K562 (cell line): ENCODE data around the gene MATN1. TPM values are rescaled to one million over a fixed set of nuclear protein-coding genes. Genes with fewer than 3 reads are reported as not detected.

Source experiments
- ATAC-seq: fragments of 200-7000 bp; cut with Tn5 transposase; 3 replicates; pipeline ENCODE4 v1.9.1; 2020; ENCODE audit warnings: moderate library complexity
- BruUV-seq: library from RNA; stranded (reverse); fragments of 400-500 nt; replicated peaks from 2 replicates; lab custom pipeline; 2021; lab: Mats Ljungman, UMichigan
- CTCF ChIA-PET: fragments of 300-600 bp; formaldehyde crosslinking; extraction: SDS; loops from one replicate; lab custom pipeline; 2021; ENCODE audit warnings: low intra/inter-chr PET ratio; lab: Yijun Ruan, JAX
- POLR2A ChIA-PET: fragments of 300-600, 350-650 bp; sonication (Branson Sonifier 250); formaldehyde crosslinking; extraction: SDS; loops from one replicate; lab custom pipeline; 2021; ENCODE audit warnings: antibody characterized with exemption, inconsistent platforms; lab: Yijun Ruan, JAX
- DNase-seq, 4 experiments: peaks; one replicate each; pipeline versions ENCODE4 v3.0.0 to v3.0.0-alpha.2; 2011 to 2018; ENCODE audit warnings: low spot score in 3 of 4, mixed read lengths in 3 of 4; ENCODE audit errors: extremely low read depth in 1 of 4
- FAIRE-seq: peaks from 2 replicates; lab custom pipeline; 2011; peaks lifted over from hg19 to GRCh38; lab: Jason Lieb, UNC
- H2AFZ ChIP-seq: 2 replicates; pipeline ENCODE4 v1.6.0; 2011; ENCODE audit warnings: low read depth, low read length, control low read depth, inconsistent platforms
- H3K27ac ChIP-seq: fragments of 200-600 bp; 3 replicates; pipeline ENCODE4 v1.8.0; 2011; ENCODE audit warnings: low read depth, mild to moderate bottlenecking, control low read depth, inconsistent platforms, low read length, moderate library complexity, mixed read lengths; ENCODE audit errors: extremely low read depth
- H3K27me3 ChIP-seq, 2 experiments: fragments of 300-600 bp in 1 of 2; 2 replicates in 1 of 2; 3 replicates in 1 of 2; pipeline versions ENCODE4 v1.6.0 to v1.8.0; 2011; ENCODE audit warnings: inconsistent platforms in 2 of 2, low read length in 2 of 2, mild to moderate bottlenecking in 1 of 2, mixed read lengths in 1 of 2, moderate library complexity in 1 of 2; ENCODE audit not compliant: control insufficient read depth in 2 of 2, insufficient read depth in 2 of 2
- H3K36me3 ChIP-seq: fragments of 300-600 bp; 3 replicates; pipeline ENCODE4 v1.8.0; 2011; ENCODE audit warnings: mild to moderate bottlenecking, low read length, inconsistent platforms; ENCODE audit not compliant: control insufficient read depth, insufficient read depth
- H3K4me1 ChIP-seq, 2 experiments: fragments of 200-600 bp in 1 of 2; replicated peaks in 1 of 2; 2 replicates in 1 of 2; 3 replicates in 1 of 2; pipeline versions ENCODE4 v1.5.1 to v1.8.0; 2011; ENCODE audit warnings: inconsistent platforms in 2 of 2, low read length in 2 of 2, mild to moderate bottlenecking in 1 of 2, mixed read lengths in 1 of 2, moderate library complexity in 1 of 2; ENCODE audit not compliant: control insufficient read depth in 2 of 2, insufficient read depth in 2 of 2
- H3K4me2 ChIP-seq: 2 replicates; pipeline ENCODE4 v1.6.1; 2011; ENCODE audit warnings: low read length, control low read depth, inconsistent platforms, mixed read lengths; ENCODE audit not compliant: insufficient read depth
- H3K4me3 ChIP-seq: fragments of 200-600 bp; sonication (generic), shearing (Covaris generic); 2 replicates; pipeline ENCODE4 v1.5.1; 2016; ENCODE audit warnings: control low read depth, inconsistent platforms
- H3K79me2 ChIP-seq: fragments of 200-600 bp; 3 replicates; pipeline ENCODE4 v1.8.0; 2011; ENCODE audit warnings: low read length, inconsistent platforms; ENCODE audit not compliant: control insufficient read depth, insufficient read depth
- H3K9ac ChIP-seq, 2 experiments: 2 replicates each; pipeline versions ENCODE4 v1.6.0 to v1.6.1; 2011; ENCODE audit warnings: low read depth in 2 of 2, low read length in 2 of 2, control low read depth in 1 of 2, inconsistent platforms in 1 of 2, mild to moderate bottlenecking in 1 of 2, mixed read lengths in 1 of 2; ENCODE audit not compliant: insufficient read depth in 1 of 2
- H3K9me1 ChIP-seq: one replicate; pipeline ENCODE4 v1.6.0; 2011; ENCODE audit warnings: inconsistent platforms, mild to moderate bottlenecking, low read length, moderate library complexity; ENCODE audit not compliant: control insufficient read depth, insufficient read depth
- H3K9me3 ChIP-seq: replicated peaks from 2 replicates; pipeline ENCODE4 v1.5.1; 2011; ENCODE audit warnings: low read depth, low read length, inconsistent platforms; ENCODE audit not compliant: control insufficient read depth, insufficient read depth
- H4K20me1 ChIP-seq: replicated peaks from 2 replicates; pipeline ENCODE4 v1.6.1; 2011; ENCODE audit warnings: low read length, inconsistent platforms, mixed read lengths; ENCODE audit not compliant: control insufficient read depth, insufficient read depth
- CBFA2T3 ChIP-seq: fragments of 450-650 bp; IDR thresholded peaks from 2 replicates; pipeline ENCODE4 v1.6.1; 2017
- CBX5 ChIP-seq: IDR thresholded peaks from 2 replicates; pipeline ENCODE4 v1.6.1; 2014; ENCODE audit warnings: low read depth, borderline replicate concordance
- E2F3 ChIP-seq: fragments of 250-450 bp; sonication (Bioruptor Pico); IDR thresholded peaks from 2 replicates; pipeline ENCODE4 v1.4.0; 2020; ENCODE audit warnings: mild to moderate bottlenecking
- GABPA ChIP-seq: fragments of 200-800 bp; sonication (Bioruptor generic); conservative IDR thresholded peaks from 2 replicates; pipeline ENCODE4 v1.6.1; 2016; ENCODE audit warnings: low read depth, missing genetic modification characterization, missing compliant biosample characterization
- IRF2 ChIP-seq: sonication (generic); formaldehyde crosslinking; IDR thresholded peaks from 2 replicates; pipeline ENCODE4 v1.8.1; 2022; ENCODE audit warnings: mild to moderate bottlenecking, missing genetic modification reagents
- KDM2B ChIP-seq: fragments of 250-450 bp; sonication (Bioruptor Pico); IDR thresholded peaks from 2 replicates; pipeline ENCODE4 v1.8.0; 2021; ENCODE audit warnings: mild to moderate bottlenecking, moderate library complexity
- MED1 ChIP-seq: sonication (generic); formaldehyde crosslinking; IDR thresholded peaks from 2 replicates; pipeline ENCODE4 v1.8.1; 2023; ENCODE audit warnings: missing genetic modification reagents, borderline replicate concordance
- MYNN ChIP-seq, 2 experiments: sonication (generic); formaldehyde crosslinking in 1 of 2; IDR thresholded peaks; 2 replicates each; pipeline versions ENCODE4 v1.5.0 to v1.6.1; 2016 to 2020; ENCODE audit warnings: antibody characterized with exemption in 1 of 2, missing genetic modification reagents in 1 of 2
- POU5F1 ChIP-seq: fragments of 150-350 bp; IDR thresholded peaks from 2 replicates; pipeline ENCODE4 v1.6.1; 2014; ENCODE audit warnings: borderline replicate concordance, low read length, low read depth, mild to moderate bottlenecking; ENCODE audit not compliant: partially characterized antibody
- RUNX1 ChIP-seq: sonication (generic); IDR thresholded peaks from 2 replicates; pipeline ENCODE4 v1.6.1; 2016; ENCODE audit warnings: antibody characterized with exemption, low read depth
- SMARCA5 ChIP-seq: fragments of 450-650 bp; IDR thresholded peaks from 2 replicates; pipeline ENCODE4 v1.6.1; 2016
- TRIM24 ChIP-seq, 2 experiments: fragments of 450-650 bp; IDR thresholded peaks; 2 replicates each; pipeline ENCODE4 v1.6.1; 2016
- YBX1 ChIP-seq: fragments of 450-650 bp; IDR thresholded peaks from 2 replicates; pipeline ENCODE4 v1.7.1; 2016; ENCODE audit warnings: mild to moderate bottlenecking
- YY1 ChIP-seq, 3 experiments: IDR thresholded peaks; 2 replicates each; pipeline ENCODE4 v1.6.1; 2011; ENCODE audit warnings: low read length in 2 of 3, mild to moderate bottlenecking in 2 of 3, moderate library complexity in 2 of 3, borderline replicate concordance in 1 of 3, control low read depth in 1 of 3, low read depth in 1 of 3; ENCODE audit not compliant: insufficient read depth in 3 of 3, insufficient replicate concordance in 2 of 3, control insufficient read depth in 1 of 3, insufficient read length in 1 of 3; ENCODE audit errors: extremely low read depth in 1 of 3
- WGBS: fragments of 100-300 bp; shearing (Covaris generic); methylation state at CpG from one replicate; pipeline ENCODE4 v1.1.6; 2016; ENCODE audit warnings: low coverage, mixed read lengths; ENCODE audit not compliant: insufficient coverage; ENCODE audit errors: missing lambda C conversion rate; 5-methylcytosine and 5-hydroxymethylcytosine counted together
- in situ Hi-C: fragments of 300-500 bp; cut with MboI; formaldehyde crosslinking; loops from 4 replicates; pipeline ENCODE4 v1.15.0; 2018; ENCODE audit warnings: inconsistent platforms, mixed read lengths
- intact Hi-C: fragments of 100-400 bp; cut with micrococcal nuclease; formaldehyde crosslinking; loops from 2 replicates; pipeline ENCODE4 v1.14.2; 2022
- polyA plus RNA-seq, 8 experiments: library from polyadenylated mRNA; depleted of rRNA in 4 of 8; stranded (reverse) in 5 of 8; unstranded in 3 of 8; fragments of >200 nt; fragmentation: Nextera tagmentation in 2 of 8; fragmentation: Illumina TruSeq in 1 of 8; extraction: Ambion mirVana in 2 of 8; extraction: Trizol in 1 of 8; gene quantifications; 2 replicates each; pipeline versions ENCODE4 v1.2.1 to v1.2.3, GENCODE V29; 2011 to 2014; ENCODE audit warnings: inconsistent platforms in 1 of 8, missing spikeins in 1 of 8
- total RNA-seq, 7 experiments: library from RNA; depleted of rRNA in 6 of 7; stranded (reverse); fragments of >200 nt in 6 of 7; fragmentation: Illumina TruSeq in 2 of 7; extraction: Trizol in 2 of 7; gene quantifications; 2 replicates each; pipeline versions ENCODE4 v1.2.1 to v1.2.3, GENCODE V29; 2011 to 2021; ENCODE audit warnings: low replicate concordance in 1 of 7
- TF ChIP-seq, protein P1 (sequence below): fragments of 250-450 bp; sonication (Bioruptor Pico); IDR thresholded peaks from 2 replicates; pipeline ENCODE4 v1.5.0; 2020; ENCODE audit warnings: mild to moderate bottlenecking
- TF ChIP-seq, protein P2 (sequence below): IDR thresholded peaks from 3 replicates; pipeline ENCODE4 v1.6.1; 2011; ENCODE audit warnings: borderline replicate concordance, mild to moderate bottlenecking; ENCODE audit not compliant: insufficient read length, insufficient read depth

MATN1 gene
- total and polyA plus RNA-seq, 9 of the 15 experiments (the other 6 are each of a cell fraction or from before 2014, with no cell fraction given): 0.10 to 2.3 (median 1.2) TPM

DNA sequence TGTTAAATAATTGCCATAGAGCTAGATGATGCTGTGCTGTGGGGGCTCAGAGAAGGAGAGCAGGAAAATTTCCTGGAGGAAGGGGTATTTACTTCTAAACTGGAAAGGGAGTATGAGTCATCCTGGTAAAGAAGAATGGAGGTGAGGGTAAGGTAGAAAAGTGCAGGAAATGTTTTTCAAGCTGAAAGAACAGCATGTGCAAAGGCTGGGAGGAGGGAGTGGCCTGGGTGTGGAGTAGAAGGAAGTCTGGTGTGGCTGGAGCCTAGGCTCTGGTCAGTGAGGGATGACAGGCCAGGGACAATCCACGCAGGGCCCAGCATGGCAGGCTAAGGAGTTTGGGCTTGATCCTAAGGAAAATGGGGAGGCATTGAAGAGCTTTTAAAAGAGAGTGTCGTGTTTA, 45.9 kb downstream of the MATN1 start:
- no peaks in the 10 kb centered on the region for H3K4me1 ChIP-seq
- no peak overlapping the region for H3K4me2 ChIP-seq
- H2AFZ ChIP-seq: no peak overlapping the region
- peaks cover 0 to 2% of the 10 kb centered on the region in 2 experiments; a peak in 1 of 5 replicates for H3K27me3 ChIP-seq
- no peak overlapping the region for H3K9ac ChIP-seq
- DNase-seq (no peak), ATAC-seq (no peak), FAIRE-seq (no peak)
- H3K36me3 ChIP-seq: no peaks in the 10 kb centered on the region
- H3K9me3 ChIP-seq: no peaks in the 10 kb centered on the region
- in situ Hi-C loops (no loop called here), intact Hi-C loops (no loop called here)
- no peaks in the 10 kb centered on the region for H3K9me1 ChIP-seq
- no peak for TF ChIP-seq SMARCA5
- no peak for TF ChIP-seq YY1 (IDR thresholded peaks at IDR 0.05; ENCODE audit: borderline replicate concordance in 1 of 3, control insufficient read depth in 1 of 3, extremely low read depth in 1 of 3, insufficient read depth in 3 of 3, insufficient read length in 1 of 3, insufficient replicate concordance in 2 of 3, low read depth in 1 of 3, low read length in 2 of 3)
- TF ChIP-seq KDM2B (CRISPR knock-in tag): no peak
- no peak for TF ChIP-seq MED1 (CRISPR knock-in tag)
- no peak for TF ChIP-seq GABPA (tag)
- no peak for TF ChIP-seq POU5F1
- no peak for TF ChIP-seq TRIM24 (IDR thresholded peaks at IDR 0.05)
- TF ChIP-seq, protein P1, sequence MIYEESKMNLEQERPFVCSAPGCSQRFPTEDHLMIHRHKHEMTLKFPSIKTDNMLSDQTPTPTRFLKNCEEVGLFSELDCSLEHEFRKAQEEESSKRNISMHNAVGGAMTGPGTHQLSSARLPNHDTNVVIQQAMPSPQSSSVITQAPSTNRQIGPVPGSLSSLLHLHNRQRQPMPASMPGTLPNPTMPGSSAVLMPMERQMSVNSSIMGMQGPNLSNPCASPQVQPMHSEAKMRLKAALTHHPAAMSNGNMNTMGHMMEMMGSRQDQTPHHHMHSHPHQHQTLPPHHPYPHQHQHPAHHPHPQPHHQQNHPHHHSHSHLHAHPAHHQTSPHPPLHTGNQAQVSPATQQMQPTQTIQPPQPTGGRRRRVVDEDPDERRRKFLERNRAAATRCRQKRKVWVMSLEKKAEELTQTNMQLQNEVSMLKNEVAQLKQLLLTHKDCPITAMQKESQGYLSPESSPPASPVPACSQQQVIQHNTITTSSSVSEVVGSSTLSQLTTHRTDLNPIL (CRISPR knock-in tag): no peak
- no peak for TF ChIP-seq CBFA2T3
- TF ChIP-seq RUNX1: no peak
- no peak for TF ChIP-seq CBX5
- no peak for TF ChIP-seq E2F3
- no peak for TF ChIP-seq YBX1
- TF ChIP-seq IRF2 (CRISPR knock-in tag): no peak
- TF ChIP-seq MYNN (IDR thresholded peaks at IDR 0.05): no peak
- TF ChIP-seq MYNN (CRISPR knock-in tag; IDR thresholded peaks at IDR 0.05): no peak
- TF ChIP-seq, protein P2, sequence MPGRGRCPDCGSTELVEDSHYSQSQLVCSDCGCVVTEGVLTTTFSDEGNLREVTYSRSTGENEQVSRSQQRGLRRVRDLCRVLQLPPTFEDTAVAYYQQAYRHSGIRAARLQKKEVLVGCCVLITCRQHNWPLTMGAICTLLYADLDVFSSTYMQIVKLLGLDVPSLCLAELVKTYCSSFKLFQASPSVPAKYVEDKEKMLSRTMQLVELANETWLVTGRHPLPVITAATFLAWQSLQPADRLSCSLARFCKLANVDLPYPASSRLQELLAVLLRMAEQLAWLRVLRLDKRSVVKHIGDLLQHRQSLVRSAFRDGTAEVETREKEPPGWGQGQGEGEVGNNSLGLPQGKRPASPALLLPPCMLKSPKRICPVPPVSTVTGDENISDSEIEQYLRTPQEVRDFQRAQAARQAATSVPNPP: no peak
- H3K27ac ChIP-seq: no peak overlapping the region
- H4K20me1 ChIP-seq: no peaks in the 10 kb centered on the region
- 0% methylated on average over 2 of the region's 2 CpGs for WGBS
- BruUV-seq: no TSS peak
- ChIA-PET POLR2A (no interaction called here), CTCF (no interaction called here)
- H3K79me2 ChIP-seq: no peaks in the 10 kb centered on the region
- no peak overlapping the region for H3K4me3 ChIP-seq
